K562 (cell line): ENCODE measurements around the gene G6PC3. TPM values are rescaled to one million over a fixed set of nuclear protein-coding genes. Genes with fewer than 3 reads are reported as not detected.

Source experiments
- CTCFL ChIP-seq: IDR thresholded peaks from 2 replicates; pipeline ENCODE4 v1.6.1; 2011; ENCODE audit warnings: borderline replicate concordance, low read depth, mild to moderate bottlenecking, moderate library complexity, low read length; ENCODE audit not compliant: insufficient read depth, poor library complexity, severe bottlenecking
- HMGN3 ChIP-seq: IDR thresholded peaks from 2 replicates; pipeline ENCODE4 v1.6.1; 2011; ENCODE audit warnings: borderline replicate concordance, low read depth, mild to moderate bottlenecking, mixed read lengths, low read length; ENCODE audit not compliant: insufficient read length; ENCODE audit errors: extremely low read depth
- PCBP2 ChIP-seq: fragments of 200-400 bp; formaldehyde crosslinking; IDR thresholded peaks from 2 replicates; pipeline ENCODE4 v1.6.1; 2018; ENCODE audit warnings: low read length, low read depth, mild to moderate bottlenecking, moderate library complexity; ENCODE audit not compliant: poor library complexity, severe bottlenecking
- RB1 ChIP-seq: fragments of 450-650 bp; IDR thresholded peaks from 2 replicates; pipeline ENCODE4 v1.6.1; 2017; ENCODE audit warnings: low read depth, mild to moderate bottlenecking
- SNIP1 ChIP-seq: fragments of 450-650 bp; IDR thresholded peaks from 2 replicates; pipeline ENCODE4 v1.7.1; 2017; ENCODE audit warnings: low read depth, mild to moderate bottlenecking
- ZNF583 ChIP-seq: fragments of 250-450 bp; sonication (Bioruptor Pico); IDR thresholded peaks from 2 replicates; pipeline ENCODE4 v1.4.0; 2020
- polyA plus RNA-seq, 8 experiments: library from polyadenylated mRNA; depleted of rRNA in 4 of 8; stranded (reverse) in 5 of 8; unstranded in 3 of 8; fragments of >200 nt; fragmentation: Nextera tagmentation in 2 of 8; fragmentation: Illumina TruSeq in 1 of 8; extraction: Ambion mirVana in 2 of 8; extraction: Trizol in 1 of 8; gene quantifications; 2 replicates each; pipeline versions ENCODE4 v1.2.1 to v1.2.3, GENCODE V29; 2011 to 2014; ENCODE audit warnings: inconsistent platforms in 1 of 8, missing spikeins in 1 of 8
- total RNA-seq, 7 experiments: library from RNA; depleted of rRNA in 6 of 7; stranded (reverse); fragments of >200 nt in 6 of 7; fragmentation: Illumina TruSeq in 2 of 7; extraction: Trizol in 2 of 7; gene quantifications; 2 replicates each; pipeline versions ENCODE4 v1.2.1 to v1.2.3, GENCODE V29; 2011 to 2021; ENCODE audit warnings: low replicate concordance in 1 of 7
- TF ChIP-seq, protein P1 (sequence below): fragments of 250-450 bp; sonication (Bioruptor Pico); IDR thresholded peaks from 2 replicates; pipeline ENCODE4 v1.4.0; 2020
- TF ChIP-seq, protein P2 (sequence below), 2 experiments: fragments of 450-650 bp; formaldehyde crosslinking in 1 of 2; IDR thresholded peaks; 2 replicates each; pipeline versions ENCODE4 v1.4.0 to v1.6.1; 2014 to 2020; ENCODE audit warnings: mild to moderate bottlenecking in 2 of 2, borderline replicate concordance in 1 of 2, low read depth in 1 of 2
- TF ChIP-seq, protein P3 (sequence below): fragments of 450-650 bp; IDR thresholded peaks from 2 replicates; pipeline ENCODE4 v1.6.1; 2018; ENCODE audit not compliant: partially characterized antibody

G6PC3 gene
- total and polyA plus RNA-seq, 9 of the 15 experiments (the other 6 are each of a cell fraction or from before 2014, with no cell fraction given): 10.4 to 57.8 (median 31.1) TPM

DNA sequence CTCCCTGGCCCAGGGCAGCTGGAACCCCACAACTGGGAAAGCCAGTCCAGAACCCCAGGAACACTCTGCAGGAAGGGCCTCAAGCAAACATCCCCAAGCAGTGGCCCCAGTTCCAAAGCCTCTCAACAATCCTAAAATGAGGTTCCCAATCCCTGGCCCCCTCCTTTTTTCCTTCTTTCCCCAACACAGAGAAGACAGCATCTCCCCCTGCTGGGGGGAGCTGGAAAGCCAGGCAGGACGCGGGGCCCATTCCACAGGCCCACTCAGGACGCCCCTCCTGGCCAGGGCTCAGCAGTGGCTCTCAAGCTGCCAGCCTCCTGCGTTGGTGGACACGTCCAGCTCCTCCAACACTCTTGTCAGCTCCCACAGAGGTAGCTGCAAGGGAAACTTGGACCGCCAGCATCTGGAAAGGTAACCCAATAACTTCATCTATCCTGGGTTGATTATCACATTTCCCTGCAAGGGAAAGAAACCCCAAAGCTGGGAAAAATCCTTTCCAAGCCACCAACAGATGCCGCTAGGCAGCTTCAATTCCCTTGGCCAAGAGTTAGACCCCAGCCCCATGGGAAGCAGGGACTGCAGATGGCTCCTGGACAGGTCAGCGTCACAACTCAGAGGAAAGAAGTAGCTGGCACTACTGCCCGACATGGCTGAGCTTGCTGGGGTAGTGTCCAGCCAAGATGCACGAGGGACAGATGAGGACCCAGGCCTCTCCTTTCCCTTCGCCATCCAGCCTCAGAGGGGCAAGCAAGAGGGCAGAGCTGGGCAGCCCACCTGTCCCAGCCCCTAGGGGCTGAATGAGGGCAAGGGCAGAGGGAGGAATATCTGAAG, 45.3 kb downstream of the G6PC3 start (continued):
- TF ChIP-seq CTCFL (no peak), SNIP1 (no peak), HMGN3 (no peak), ZNF583 (CRISPR knock-in tag) (no peak), RB1 (peak; percentile 59; the same call in 1 of the 2 replicates), PCBP2 (no peak)
- TF ChIP-seq, protein P1, sequence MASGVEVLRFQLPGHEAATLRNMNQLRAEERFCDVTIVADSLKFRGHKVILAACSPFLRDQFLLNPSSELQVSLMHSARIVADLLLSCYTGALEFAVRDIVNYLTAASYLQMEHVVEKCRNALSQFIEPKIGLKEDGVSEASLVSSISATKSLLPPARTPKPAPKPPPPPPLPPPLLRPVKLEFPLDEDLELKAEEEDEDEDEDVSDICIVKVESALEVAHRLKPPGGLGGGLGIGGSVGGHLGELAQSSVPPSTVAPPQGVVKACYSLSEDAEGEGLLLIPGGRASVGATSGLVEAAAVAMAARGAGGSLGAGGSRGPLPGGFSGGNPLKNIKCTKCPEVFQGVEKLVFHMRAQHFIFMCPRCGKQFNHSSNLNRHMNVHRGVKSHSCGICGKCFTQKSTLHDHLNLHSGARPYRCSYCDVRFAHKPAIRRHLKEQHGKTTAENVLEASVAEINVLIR (CRISPR knock-in tag): no peak
- TF ChIP-seq, protein P2, sequence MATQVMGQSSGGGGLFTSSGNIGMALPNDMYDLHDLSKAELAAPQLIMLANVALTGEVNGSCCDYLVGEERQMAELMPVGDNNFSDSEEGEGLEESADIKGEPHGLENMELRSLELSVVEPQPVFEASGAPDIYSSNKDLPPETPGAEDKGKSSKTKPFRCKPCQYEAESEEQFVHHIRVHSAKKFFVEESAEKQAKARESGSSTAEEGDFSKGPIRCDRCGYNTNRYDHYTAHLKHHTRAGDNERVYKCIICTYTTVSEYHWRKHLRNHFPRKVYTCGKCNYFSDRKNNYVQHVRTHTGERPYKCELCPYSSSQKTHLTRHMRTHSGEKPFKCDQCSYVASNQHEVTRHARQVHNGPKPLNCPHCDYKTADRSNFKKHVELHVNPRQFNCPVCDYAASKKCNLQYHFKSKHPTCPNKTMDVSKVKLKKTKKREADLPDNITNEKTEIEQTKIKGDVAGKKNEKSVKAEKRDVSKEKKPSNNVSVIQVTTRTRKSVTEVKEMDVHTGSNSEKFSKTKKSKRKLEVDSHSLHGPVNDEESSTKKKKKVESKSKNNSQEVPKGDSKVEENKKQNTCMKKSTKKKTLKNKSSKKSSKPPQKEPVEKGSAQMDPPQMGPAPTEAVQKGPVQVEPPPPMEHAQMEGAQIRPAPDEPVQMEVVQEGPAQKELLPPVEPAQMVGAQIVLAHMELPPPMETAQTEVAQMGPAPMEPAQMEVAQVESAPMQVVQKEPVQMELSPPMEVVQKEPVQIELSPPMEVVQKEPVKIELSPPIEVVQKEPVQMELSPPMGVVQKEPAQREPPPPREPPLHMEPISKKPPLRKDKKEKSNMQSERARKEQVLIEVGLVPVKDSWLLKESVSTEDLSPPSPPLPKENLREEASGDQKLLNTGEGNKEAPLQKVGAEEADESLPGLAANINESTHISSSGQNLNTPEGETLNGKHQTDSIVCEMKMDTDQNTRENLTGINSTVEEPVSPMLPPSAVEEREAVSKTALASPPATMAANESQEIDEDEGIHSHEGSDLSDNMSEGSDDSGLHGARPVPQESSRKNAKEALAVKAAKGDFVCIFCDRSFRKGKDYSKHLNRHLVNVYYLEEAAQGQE (IDR thresholded peaks at IDR 0.05; ENCODE audit: borderline replicate concordance): peak; percentile 63; the same call in 1 of the 2 replicates
- TF ChIP-seq, protein P2 (CRISPR knock-in tag; IDR thresholded peaks at IDR 0.05; ENCODE audit: low read depth): no peak
- TF ChIP-seq, protein P3, sequence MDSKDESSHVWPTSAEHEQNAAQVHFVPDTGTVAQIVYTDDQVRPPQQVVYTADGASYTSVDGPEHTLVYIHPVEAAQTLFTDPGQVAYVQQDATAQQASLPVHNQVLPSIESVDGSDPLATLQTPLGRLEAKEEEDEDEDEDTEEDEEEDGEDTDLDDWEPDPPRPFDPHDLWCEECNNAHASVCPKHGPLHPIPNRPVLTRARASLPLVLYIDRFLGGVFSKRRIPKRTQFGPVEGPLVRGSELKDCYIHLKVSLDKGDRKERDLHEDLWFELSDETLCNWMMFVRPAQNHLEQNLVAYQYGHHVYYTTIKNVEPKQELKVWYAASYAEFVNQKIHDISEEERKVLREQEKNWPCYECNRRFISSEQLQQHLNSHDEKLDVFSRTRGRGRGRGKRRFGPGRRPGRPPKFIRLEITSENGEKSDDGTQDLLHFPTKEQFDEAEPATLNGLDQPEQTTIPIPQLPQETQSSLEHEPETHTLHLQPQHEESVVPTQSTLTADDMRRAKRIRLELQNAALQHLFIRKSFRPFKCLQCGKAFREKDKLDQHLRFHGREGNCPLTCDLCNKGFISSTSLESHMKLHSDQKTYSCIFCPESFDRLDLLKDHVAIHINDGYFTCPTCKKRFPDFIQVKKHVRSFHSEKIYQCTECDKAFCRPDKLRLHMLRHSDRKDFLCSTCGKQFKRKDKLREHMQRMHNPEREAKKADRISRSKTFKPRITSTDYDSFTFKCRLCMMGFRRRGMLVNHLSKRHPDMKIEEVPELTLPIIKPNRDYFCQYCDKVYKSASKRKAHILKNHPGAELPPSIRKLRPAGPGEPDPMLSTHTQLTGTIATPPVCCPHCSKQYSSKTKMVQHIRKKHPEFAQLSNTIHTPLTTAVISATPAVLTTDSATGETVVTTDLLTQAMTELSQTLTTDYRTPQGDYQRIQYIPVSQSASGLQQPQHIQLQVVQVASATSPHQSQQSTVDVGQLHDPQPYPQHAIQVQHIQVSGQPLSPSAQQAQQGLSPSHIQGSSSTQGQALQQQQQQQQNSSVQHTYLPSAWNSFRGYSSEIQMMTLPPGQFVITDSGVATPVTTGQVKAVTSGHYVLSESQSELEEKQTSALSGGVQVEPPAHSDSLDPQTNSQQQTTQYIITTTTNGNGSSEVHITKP: no peak
